Measurements from ENCODE around the gene NADK. TPM values are rescaled to one million over a fixed set of nuclear protein-coding genes. Genes with fewer than 3 reads are reported as not detected.
"Not testable (repeated sequence)": the region's sequence is repeated elsewhere in the genome, so short reads cannot be mapped to it uniquely, and the experiment has no call there.

NADK gene
- total RNA-seq, 2 donors from 2014 or later: 51.7 to 56.3 TPM

DNA sequence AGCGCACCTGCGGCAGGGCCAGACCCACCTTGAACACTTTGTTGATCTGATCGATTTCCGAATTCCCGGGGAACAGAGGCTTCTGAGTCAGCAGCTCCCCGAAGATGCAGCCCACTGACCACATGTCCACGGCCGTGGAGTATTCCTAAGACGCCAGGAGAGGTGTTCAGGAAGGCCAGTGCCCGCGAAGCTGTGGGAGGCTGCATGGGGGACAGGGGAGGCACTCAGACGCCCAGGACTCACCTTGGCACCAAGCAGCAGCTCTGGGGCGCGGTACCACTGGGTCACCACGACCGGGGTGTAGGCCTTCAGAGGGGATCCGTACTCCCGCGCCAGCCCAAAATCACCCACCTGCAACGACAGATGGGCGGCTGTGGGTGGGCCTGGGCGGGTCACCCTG is 74.5 kb downstream of the NADK start:
- no peak overlapping the region for H3K27ac ChIP-seq
- H3K4me1 ChIP-seq: no peaks in the 10 kb centered on the region
- TF ChIP-seq, protein P1, sequence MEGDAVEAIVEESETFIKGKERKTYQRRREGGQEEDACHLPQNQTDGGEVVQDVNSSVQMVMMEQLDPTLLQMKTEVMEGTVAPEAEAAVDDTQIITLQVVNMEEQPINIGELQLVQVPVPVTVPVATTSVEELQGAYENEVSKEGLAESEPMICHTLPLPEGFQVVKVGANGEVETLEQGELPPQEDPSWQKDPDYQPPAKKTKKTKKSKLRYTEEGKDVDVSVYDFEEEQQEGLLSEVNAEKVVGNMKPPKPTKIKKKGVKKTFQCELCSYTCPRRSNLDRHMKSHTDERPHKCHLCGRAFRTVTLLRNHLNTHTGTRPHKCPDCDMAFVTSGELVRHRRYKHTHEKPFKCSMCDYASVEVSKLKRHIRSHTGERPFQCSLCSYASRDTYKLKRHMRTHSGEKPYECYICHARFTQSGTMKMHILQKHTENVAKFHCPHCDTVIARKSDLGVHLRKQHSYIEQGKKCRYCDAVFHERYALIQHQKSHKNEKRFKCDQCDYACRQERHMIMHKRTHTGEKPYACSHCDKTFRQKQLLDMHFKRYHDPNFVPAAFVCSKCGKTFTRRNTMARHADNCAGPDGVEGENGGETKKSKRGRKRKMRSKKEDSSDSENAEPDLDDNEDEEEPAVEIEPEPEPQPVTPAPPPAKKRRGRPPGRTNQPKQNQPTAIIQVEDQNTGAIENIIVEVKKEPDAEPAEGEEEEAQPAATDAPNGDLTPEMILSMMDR (IDR thresholded peaks at IDR 0.05): no peak
- no peak for TF ChIP-seq POLR2A (IDR thresholded peaks at IDR 0.05)
- ATAC-seq (no peak), DNase-seq (peak in 2 of 4 donors; percentile 7 to 10)
- WGBS, 2 donors: 92 to 97% methylated on average over 5 to 22 of the region's 22 CpGs
- no peaks in the 10 kb centered on the region for H3K9me3 ChIP-seq
- intact Hi-C loops (cut with DNase I): no loop called here
- no peak overlapping the region for H3K4me3 ChIP-seq
- H3K27me3 ChIP-seq: no peaks in the 10 kb centered on the region
- H3K36me3 ChIP-seq (replicated peaks in 1 of 2; ENCODE audit: insufficient read depth in 1 of 2, low read depth in 2 of 2): peaks cover 0 to 9% of the 10 kb centered on the region in 2 donors

DNA sequence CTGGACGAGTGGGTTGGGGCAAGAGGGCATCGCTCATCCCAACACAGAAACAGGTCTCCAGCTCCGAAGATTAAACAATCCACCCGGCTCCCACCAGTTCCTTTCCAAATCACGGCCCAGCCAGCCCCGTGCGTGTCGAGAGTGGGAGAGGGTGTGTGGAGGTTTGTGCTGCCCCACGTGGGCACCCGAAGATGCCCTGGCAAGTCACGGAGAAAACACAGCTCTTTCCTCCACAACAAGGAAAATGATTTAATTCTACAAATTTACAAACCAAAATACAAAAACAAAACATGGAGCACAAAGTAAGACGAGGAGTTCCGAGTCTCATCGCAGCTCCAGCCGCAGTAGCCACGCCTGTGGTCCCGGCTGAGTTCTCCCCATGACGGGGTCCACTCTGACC is 75.8 kb downstream of the NADK start:
- H3K4me1 ChIP-seq; H3K4me3 ChIP-seq; H3K27ac ChIP-seq; H3K27me3 ChIP-seq; intact Hi-C loops (cut with DNase I); H3K9me3 ChIP-seq; DNase-seq; ATAC-seq; H3K36me3 ChIP-seq (replicated peaks in 1 of 2; ENCODE audit: insufficient read depth in 1 of 2, low read depth in 2 of 2): not testable (repeated sequence)
- WGBS, 2 donors: 87 to 89% methylated on average over 8 to 10 of the region's 18 CpGs

Other genes with a start within 250 kb of the NADK start
- gene TMEM240, start 237.8 kb downstream of the NADK start, total RNA-seq: 1 to 10 TPM; 1.0 to 3.6 TPM
- 100 to 1,000 TPM in 1 of 2 donors, 10 to 100 TPM in 1; 82.1 to 113 TPM for gene SSU72, start 203.6 kb downstream of the NADK start, total RNA-seq
- 1 to 10 TPM; 1.3 to 2.3 TPM for gene FNDC10, start 178.3 kb downstream of the NADK start, total RNA-seq
- gene MIB2, start 163.0 kb downstream of the NADK start, total RNA-seq: 100 to 1,000 TPM in 1 of 2 donors, 10 to 100 TPM in 1; 57.6 to 101 TPM
- 1 to 10 TPM in 1 of 2 donors, under 1 TPM in 1; 0.99 to 1.8 TPM for gene MMP23B, start 146.3 kb downstream of the NADK start, total RNA-seq
- 10 to 100 TPM; 14.5 to 45.5 TPM for gene CDK11B, start 119.5 kb downstream of the NADK start, total RNA-seq
- 10 to 100 TPM; 30.6 to 56.7 TPM for gene SLC35E2B, start 85.7 kb downstream of the NADK start, total RNA-seq
- 10 to 100 TPM; 35.8 to 38.9 TPM for gene CDK11A, start 54.1 kb downstream of the NADK start, total RNA-seq
- gene GNB1, start 112.6 kb upstream of the NADK start, total RNA-seq: 10 to 100 TPM; 71.3 to 79.1 TPM
- gene CALML6, start 136.8 kb upstream of the NADK start, total RNA-seq: 1 to 10 TPM; 1.0 to 4.3 TPM
- gene TMEM52, start 140.8 kb upstream of the NADK start, total RNA-seq: 100 to 1,000 TPM in 1 of 2 donors, 10 to 100 TPM in 1; 65.6 to 107 TPM
- gene CFAP74, start 225.3 kb upstream of the NADK start, total RNA-seq: under 1 TPM in 1 of 2 donors, not detected in 1; under 0.01 TPM
- not detected for gene GABRD, start 240.9 kb upstream of the NADK start, total RNA-seq